Subcutaneous adipose tissue (tissue), 4 donors: ENCODE results near the gene MEIKIN. TPM values are rescaled to one million over a fixed set of nuclear protein-coding genes. Genes with fewer than 3 reads are reported as not detected.

ENCODE experiments used
- CTCF ChIP-seq: fragments of 450-650 bp; IDR thresholded peaks from one replicate; pipeline ENCODE4 v1.5.1; 2016; ENCODE audit warnings: low read depth, mild to moderate bottlenecking, control low read depth, antibody characterized with exemption, moderate library complexity
- total RNA-seq, 4 donors: library from RNA; depleted of rRNA; stranded (reverse); fragments of >200 nt; gene quantifications; one replicate each; pipeline ENCODE4 v1.1.0, GENCODE V29; 2016

MEIKIN gene
- total RNA-seq, 4 donors from 2014 or later = 1.5 TPM; not detected in 3

- no peak for TF ChIP-seq CTCF
These were observed 23.0 kb upstream of the MEIKIN start for GRCh38 chr5:131968396-131968954.

- no peak for TF ChIP-seq CTCF
These were observed 21.1 kb upstream of the MEIKIN start for GRCh38 chr5:131966551-131966950.

- no peak for TF ChIP-seq CTCF
These were observed 20.5 kb upstream of the MEIKIN start for GRCh38 chr5:131965826-131966415.

- no peak for TF ChIP-seq CTCF
These were observed 14.4 kb upstream of the MEIKIN start for GRCh38 chr5:131959906-131960305.

- TF ChIP-seq CTCF = no peak
These were observed 13.7 kb upstream of the MEIKIN start for GRCh38 chr5:131959136-131959535.

GRCh38 chr5:131957721-131958441 is 12.4 kb upstream of the MEIKIN start:
- no peak for TF ChIP-seq CTCF

- TF ChIP-seq CTCF = no peak
These were observed 8.5 kb upstream of the MEIKIN start for GRCh38 chr5:131953969-131954368.
